Stimulated activated CD4-positive, alpha-beta T cell treated with anti-CD3 and anti-CD28 coated beads, Interleukin-15, amount 100 ng/mL, for 1 hour (primary cell): ENCODE data around the gene RFX2.

Source experiments
- DNase-seq, 2 donors: peaks; one replicate each; pipeline ENCODE4 v3.0.0-alpha.2; 2020; ENCODE audit warnings: low read depth in 1 of 2, low spot score in 1 of 2

Gene RFX2

GRCh38 chr19:6061376-6062130 lies 48.7 kb downstream of the RFX2 start:
- no peak for DNase-seq

- DNase-seq: peak in 1 of 2 donors; percentile 18
Measured at GRCh38 chr19:6060600-6061375, 49.5 kb downstream of the RFX2 start.

DNA sequence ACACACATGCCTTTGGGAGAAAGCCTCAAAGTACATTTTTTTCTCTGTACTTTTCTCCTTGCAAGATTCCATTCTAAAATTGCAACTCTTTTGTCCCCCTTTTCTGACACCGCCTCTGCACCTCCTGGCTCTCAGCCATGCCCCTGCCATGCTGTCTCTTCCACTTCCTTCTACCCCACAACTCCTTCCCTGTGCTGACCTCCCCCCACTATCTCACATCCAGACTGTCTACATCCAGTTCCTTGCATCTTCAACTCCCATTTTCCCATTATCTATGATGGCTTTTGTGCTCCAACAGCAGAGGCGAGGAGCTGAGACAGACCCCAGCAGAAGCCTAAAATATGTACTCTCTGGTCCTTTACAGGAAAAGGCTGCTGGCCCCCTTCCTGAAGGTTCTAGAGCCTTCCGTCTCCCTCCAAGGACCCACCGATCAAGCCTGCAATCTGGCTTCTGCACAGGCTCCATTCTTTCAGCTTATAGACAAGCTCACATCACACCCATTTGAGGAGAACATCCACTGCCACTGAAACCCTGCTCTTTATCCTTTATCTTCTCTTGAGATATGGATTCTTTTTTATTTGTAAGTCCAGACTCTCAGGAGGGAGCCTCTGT lies 50.2 kb downstream of the RFX2 start:
- no peak for DNase-seq

DNA sequence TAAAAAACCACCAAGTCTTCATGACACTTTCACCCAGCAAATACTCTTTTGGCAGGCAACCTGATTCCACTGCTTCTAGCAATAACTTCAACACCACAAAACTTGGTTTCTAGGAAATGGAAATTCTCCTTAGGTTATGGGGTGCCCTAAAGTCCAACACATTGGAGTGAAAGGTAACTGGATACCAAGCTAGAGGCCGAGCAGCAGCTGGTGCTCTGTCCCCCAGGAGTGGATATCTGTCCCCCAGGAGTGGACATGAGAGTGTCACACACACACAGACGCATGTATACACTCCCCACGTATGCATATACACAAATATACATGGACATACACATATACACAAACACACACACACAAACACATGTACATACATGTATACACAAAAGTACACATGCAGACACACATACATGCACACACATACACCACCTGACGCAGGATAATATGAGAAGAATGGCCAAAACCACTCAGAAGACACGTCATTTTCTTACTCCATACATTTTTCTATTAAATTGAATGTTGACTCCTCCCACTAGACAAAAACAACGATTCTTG lies 50.8 kb downstream of the RFX2 start:
- DNase-seq: no peak

DNA sequence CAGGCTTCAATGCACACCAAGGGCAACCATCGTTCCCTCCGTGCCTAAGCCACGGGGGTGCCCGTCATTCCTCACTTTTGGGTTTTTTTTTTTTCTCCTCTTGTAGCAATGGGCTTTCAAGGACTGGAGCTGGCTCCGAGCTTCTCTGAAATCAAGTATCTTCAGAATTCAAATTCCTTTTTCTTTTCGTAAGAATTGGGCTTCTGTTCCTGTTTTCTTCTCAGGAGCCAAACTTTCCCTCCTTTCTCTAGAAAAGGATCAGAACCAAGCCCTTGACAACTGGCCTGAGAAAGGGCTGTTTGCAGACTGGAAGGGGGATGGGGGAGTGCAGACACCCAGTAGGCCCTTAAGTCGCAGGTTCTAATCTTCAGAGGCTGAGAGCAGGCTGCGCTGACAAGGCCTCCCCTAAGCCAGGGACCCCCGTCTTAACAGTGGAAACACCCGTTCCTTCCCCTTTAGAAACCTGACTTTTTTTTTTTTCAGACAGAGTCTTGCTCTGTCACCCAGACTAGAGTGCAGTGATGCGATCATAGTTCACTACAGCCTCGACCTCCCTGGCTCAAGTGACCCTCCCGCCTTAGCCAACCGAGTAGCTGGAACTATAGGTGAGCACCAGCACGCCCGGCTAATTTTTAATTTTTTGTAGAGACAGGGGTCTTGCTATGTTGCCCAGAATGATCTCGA lies 51.6 kb downstream of the RFX2 start:
- no peak for DNase-seq

DNA sequence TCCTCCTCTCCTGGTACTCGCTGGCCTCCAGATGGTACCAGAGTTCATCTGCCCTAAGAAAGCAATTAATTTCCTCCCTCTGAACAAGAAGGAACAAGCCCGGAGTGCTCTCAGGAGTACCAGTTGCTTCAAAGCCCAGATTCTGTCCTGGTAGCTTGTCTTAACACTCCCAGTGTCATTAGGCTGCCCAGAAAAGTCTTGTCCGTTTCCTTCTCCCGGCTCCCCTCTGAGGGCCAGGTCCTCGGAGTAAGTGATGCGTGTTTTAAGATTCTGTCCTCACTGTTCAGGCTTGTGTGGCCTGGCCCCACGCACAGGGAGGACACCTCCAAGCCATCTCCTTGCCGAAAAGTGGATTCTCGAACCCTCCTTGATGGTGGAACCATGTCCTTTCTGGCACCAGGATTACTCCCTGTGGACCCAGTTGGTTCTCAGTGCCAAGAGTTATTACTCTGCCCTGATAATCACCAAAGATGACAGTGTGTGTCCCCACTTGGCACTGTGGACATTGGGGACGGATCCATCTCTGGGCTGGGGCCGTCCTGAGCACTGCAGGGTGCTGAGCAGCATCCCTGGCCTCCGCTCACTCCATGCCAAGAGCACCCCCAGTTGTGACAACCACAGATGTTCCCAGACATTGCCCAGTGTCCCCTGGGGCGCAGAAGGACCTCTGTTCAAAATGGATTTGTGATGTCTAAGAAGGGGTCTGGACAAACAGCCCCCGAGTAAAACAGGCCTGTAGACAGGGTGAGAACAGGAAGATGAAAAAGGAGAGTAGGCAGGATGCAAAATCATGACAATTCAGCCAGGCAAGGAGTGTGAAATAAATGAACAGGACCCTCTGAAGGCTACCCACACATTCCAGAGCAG lies 52.4 kb downstream of the RFX2 start:
- DNase-seq: no peak

DNA sequence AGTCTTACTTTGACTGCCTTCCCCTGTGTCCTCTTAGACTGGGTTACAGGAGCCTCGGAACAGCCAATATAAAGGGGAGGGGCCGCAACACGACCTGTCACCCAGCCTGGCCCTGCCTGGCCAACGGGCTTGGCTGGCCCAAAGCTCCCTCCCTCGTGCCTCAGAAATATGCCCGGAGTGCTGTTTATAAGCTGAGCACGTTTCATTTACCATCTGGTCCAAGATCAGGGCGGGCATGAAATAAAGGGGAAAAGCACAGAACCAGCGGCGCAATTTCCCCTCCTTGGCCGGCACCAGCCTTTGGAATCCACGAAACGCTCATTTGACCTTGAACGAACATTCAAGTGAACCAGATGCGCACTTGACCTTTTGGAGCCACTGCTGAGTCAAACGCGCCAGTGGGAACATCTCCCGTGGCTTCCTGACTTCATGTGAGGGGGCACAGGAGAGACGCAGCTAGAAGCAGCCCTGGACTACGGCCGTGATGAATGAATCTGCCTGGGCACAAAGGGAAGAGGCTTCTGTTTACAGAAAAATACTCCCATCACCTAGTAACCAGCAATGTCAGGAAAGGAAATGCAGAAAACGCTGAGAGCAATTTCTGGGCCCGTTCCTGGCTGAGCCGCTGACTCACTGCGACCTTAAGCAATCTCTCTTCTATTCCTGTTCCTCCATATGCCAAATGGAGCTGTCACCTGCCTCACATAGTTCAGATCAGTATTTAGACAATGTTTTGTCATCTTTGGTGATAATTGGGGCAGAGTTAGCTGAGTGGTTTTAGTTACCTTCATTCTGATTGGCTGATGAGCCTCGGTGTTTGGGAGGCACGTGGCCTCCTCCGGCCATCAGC lies 53.3 kb downstream of the RFX2 start:
- DNase-seq: no peak

- no peak for DNase-seq
Measured at GRCh38 chr19:6056282-6056741, 54.0 kb downstream of the RFX2 start.

DNA sequence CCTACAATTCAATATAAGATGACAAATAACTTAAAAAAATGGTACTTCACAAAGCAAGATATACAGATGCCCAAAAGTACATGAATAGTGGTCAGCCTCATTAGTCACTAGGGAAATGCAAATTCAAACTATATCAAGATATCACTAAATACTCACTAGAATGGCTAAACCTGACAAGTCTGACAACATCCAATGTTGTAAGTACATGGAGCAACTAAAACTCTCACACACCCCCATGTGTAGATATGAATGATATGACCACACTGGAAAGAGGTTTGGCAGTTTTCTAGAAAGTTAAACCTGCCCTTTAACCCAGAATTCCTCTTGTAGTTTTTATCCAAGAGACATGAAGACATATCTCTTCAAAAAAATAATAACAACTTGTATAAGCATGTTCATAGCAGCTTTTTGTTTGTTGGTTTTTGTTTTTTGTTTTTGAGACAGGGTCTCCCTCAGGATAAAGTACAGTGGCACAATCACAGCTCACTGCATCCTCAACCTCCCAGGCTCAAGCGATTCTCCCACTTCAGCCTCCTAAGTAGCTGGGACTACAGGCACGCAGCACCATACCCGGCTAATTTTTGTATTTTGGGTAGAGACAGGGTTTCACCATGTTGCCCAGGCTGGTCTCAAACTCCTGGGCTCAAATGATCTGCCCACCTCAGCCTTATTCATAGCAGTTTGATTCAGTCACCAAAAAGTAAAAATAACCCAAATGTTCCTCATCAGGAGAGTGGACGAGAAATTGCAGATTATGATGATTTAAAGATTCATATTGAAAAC lies 55.1 kb downstream of the RFX2 start:
- no peak for DNase-seq

- DNase-seq: peak; percentile 58 to 61
Measured at GRCh38 chr19:6048793-6049405, 61.4 kb downstream of the RFX2 start.

DNA sequence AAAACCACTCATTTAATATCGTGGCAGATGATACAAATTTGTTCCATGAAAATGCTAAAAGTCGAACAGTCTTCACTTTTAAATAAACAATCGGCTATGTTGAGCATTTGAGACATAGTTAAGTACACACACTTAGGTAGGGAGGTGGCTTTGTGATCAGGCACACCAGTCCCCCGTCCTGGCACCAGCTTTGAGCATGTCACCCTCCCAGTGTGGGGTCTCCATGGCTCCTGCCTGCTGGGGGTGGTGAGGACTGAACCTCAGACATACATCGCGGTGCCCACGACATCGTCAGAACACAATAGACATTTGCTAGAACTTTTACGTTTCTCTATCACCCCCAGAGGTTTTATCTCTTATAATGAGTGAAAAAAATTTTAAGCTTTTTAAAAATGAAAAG lies 62.0 kb downstream of the RFX2 start:
- DNase-seq: no peak

- no peak for DNase-seq
Measured at GRCh38 chr19:6047741-6048251, 62.5 kb downstream of the RFX2 start.

DNA sequence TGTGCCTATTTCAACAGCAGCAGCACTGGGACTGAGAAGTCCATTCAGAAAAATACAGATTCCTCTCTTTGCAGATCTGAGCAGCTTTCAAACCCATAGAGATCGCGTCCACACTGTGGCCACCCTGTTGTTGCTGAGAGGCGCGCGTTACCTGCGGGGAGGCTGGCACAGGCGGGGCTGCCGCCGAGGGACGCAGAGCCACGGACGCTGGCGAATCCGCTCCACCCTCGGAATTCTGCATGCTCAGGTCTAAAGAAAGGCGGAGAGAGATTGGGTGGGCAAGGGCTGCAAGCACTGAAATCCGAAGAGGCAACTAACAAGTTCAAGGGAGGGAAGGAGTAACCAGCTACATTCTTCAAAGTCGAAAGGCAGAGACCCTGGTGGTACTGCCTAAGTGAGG lies 63.0 kb downstream of the RFX2 start:
- no peak for DNase-seq

DNA sequence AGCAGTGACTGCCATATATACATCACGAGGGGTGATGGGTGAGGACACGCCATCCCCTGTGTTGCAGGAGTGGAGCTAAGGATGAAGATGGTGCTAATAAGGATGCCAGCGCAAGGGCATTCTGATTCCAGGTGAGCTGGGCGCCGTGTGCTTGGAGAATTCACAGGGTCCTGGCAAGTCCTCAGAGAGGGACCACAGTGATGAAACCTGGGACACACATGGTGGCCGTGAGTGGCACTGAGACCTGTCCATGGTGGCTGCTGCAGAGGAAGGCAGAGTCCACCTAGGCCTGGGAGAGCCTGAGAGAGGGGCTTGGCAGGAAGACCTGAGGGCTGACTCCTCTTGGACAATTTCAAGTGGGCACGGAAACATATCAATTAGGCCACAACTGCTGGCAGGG lies 65.2 kb downstream of the RFX2 start:
- no peak for DNase-seq

GRCh38 chr19:6044056-6044805 lies 66.1 kb downstream of the RFX2 start:
- DNase-seq: no peak

DNA sequence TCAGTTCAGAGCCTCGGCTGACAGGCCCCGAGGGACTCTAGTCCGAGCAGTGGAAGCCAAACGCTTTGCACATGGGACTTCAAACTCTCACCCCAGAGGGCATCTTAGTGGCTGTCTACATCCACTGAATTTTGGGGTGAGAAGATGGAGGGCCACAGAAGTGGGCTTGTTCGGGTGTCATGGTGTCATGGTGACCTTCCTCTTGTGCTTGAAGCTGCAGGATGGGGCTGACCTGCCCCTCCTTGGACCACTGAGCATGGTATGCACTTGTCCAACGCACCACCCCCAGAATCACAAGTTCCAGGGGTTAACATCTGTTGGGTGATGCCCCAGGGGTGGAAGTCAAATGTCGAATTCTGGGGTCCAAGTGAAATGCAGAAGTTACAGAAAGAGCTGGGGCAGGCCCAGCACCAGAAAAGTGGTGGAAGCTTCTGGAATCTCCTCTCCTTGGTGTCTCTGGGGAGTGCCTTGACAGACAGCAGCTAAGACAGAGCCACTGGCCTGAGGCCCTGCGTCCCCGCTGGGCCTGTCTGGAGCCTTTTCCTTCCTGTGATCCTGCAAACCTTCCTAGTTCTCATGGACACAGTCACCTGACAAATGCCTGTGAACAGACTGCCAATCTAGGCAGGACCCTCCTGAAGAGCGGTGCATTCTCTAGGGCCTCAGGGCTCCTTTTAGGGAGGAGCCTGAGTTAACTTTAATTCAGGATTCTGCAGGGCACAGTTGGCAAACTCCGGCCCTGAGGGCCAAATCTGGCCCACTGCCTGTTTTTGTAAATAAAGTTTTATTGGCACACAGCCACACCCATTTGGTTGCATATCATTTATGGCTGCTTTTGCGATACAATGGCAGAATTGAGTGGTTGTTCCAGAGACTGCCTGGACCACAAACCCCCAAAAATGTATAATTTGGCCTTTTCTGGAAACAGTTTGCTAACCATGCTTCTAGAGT lies 67.2 kb downstream of the RFX2 start:
- DNase-seq: no peak
